BE2C (cell line): ENCODE results near the gene FGD2.

Experiments
- DNase-seq: peaks from one replicate; pipeline ENCODE4 v3.0.0-alpha.2; 2020
- H3K27me3 ChIP-seq: fragments of 250-450 bp; sonication (Bioruptor Pico); 2 replicates; pipeline ENCODE4 v1.5.1; 2020; ENCODE audit warnings: mild to moderate bottlenecking
- H3K36me3 ChIP-seq: fragments of 250-450 bp; sonication (Bioruptor Pico); 2 replicates; pipeline ENCODE4 v1.5.1; 2020; ENCODE audit warnings: mild to moderate bottlenecking
- H3K4me1 ChIP-seq: fragments of 250-450 bp; sonication (Bioruptor Pico); 2 replicates; pipeline ENCODE4 v1.5.1; 2020
- H3K4me3 ChIP-seq: 2 replicates; pipeline ENCODE4 v1.5.1; 2011; ENCODE audit warnings: low read depth, low read length
- H3K9me3 ChIP-seq: fragments of 250-450 bp; sonication (Bioruptor Pico); 2 replicates; pipeline ENCODE4 v1.5.1; 2020
- TF ChIP-seq, protein P1 (sequence below): IDR thresholded peaks from 2 replicates; pipeline ENCODE4 v1.5.1; 2012; ENCODE audit warnings: mild to moderate bottlenecking, low read depth, low read length

Gene FGD2

GRCh38 chr6:36975231-36976006 lies 30.0 kb upstream of the FGD2 start:
- peaks cover 62% of the 10 kb centered on the region for H3K36me3 ChIP-seq
- H3K27me3 ChIP-seq = no peaks in the 10 kb centered on the region
- no peak overlapping the region for H3K4me3 ChIP-seq
- no peaks in the 10 kb centered on the region for H3K9me3 ChIP-seq
- DNase-seq = no peak
- TF ChIP-seq, protein P1, sequence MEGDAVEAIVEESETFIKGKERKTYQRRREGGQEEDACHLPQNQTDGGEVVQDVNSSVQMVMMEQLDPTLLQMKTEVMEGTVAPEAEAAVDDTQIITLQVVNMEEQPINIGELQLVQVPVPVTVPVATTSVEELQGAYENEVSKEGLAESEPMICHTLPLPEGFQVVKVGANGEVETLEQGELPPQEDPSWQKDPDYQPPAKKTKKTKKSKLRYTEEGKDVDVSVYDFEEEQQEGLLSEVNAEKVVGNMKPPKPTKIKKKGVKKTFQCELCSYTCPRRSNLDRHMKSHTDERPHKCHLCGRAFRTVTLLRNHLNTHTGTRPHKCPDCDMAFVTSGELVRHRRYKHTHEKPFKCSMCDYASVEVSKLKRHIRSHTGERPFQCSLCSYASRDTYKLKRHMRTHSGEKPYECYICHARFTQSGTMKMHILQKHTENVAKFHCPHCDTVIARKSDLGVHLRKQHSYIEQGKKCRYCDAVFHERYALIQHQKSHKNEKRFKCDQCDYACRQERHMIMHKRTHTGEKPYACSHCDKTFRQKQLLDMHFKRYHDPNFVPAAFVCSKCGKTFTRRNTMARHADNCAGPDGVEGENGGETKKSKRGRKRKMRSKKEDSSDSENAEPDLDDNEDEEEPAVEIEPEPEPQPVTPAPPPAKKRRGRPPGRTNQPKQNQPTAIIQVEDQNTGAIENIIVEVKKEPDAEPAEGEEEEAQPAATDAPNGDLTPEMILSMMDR = no peak
- H3K4me1 ChIP-seq = no peaks in the 10 kb centered on the region

GRCh38 chr6:36976007-36976264 lies 29.5 kb upstream of the FGD2 start:
- TF ChIP-seq, protein P1 = no peak
- DNase-seq = no peak
- no peaks in the 10 kb centered on the region for H3K9me3 ChIP-seq
- H3K4me1 ChIP-seq = no peaks in the 10 kb centered on the region
- H3K36me3 ChIP-seq = peaks cover 58% of the 10 kb centered on the region
- no peaks in the 10 kb centered on the region for H3K27me3 ChIP-seq
- no peak overlapping the region for H3K4me3 ChIP-seq

DNA sequence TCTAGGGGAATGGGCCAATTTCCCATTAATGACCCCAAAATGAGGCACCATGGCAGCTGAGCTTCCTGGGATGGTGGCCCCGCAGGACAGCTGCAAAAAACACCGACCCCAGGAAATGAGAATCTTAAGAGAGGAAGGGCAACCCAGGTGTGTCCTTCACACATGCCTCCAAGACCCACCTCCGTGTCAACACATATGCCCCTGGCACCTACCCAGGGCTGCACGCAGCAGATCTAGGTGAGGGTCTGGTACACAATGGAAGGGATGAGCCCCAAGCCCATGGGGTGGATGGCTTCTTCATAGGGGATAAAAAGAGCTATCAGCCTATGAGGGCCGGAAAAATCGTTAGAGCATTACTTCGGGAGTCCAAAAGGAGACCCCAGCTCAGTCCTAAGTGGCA lies 28.9 kb upstream of the FGD2 start:
- Histone ChIP-seq H3K4me1 (no peaks in the 10 kb centered on the region), H3K27me3 (no peaks in the 10 kb centered on the region), H3K9me3 (no peaks in the 10 kb centered on the region), H3K4me3 (no peak overlapping the region), H3K36me3 (peaks cover 58% of the 10 kb centered on the region)
- DNase-seq = no peak
- TF ChIP-seq, protein P1 = no peak

DNA sequence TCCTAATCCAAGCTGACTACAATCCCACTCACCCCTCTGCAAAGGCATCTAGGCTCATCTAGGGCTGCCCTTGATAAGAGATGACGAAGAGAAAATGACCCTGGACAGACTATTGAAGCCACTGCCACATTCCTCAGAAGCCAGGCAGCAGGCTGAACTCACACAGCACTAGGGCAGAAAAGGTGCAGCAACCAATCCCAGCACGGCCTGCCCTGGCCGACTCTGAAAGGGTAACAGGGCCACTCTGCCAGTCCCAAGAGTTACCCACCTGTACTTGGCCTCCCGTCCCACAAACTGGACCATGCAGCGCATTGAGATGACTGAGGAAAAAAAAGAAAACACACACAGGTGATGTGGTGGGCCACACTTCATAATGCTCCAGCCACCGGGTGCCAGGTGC lies 28.5 kb upstream of the FGD2 start:
- H3K9me3 ChIP-seq = no peaks in the 10 kb centered on the region
- H3K36me3 ChIP-seq = peaks cover 58% of the 10 kb centered on the region
- no peak overlapping the region for H3K4me3 ChIP-seq
- TF ChIP-seq, protein P1 = no peak
- no peaks in the 10 kb centered on the region for H3K4me1 ChIP-seq
- DNase-seq = no peak
- H3K27me3 ChIP-seq = no peaks in the 10 kb centered on the region

DNA sequence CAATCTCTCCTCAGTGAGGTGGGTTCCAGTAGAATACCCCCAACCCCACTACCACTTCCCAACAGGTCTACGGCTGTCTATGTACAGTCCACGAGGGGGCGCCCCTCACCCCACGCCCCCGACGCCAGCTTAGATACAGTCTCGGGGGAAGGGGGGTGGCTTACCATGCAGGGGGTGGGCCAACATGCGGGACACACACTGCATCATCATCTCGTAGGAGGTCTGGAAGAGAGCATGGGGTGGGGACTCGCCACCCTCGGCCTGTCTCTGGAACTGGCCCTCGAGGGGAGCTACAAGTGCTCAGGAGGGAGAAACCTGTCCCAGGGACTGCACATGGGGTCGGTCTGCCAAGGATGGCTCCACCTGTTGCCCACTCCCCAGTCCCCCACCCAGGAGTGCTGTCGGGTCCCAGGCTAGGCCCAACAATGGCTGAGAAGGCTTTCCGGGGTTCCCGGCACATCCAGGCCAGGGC lies 27.9 kb upstream of the FGD2 start:
- H3K4me1 ChIP-seq = no peaks in the 10 kb centered on the region
- peaks cover 58% of the 10 kb centered on the region for H3K36me3 ChIP-seq
- TF ChIP-seq, protein P1 = peak; percentile 73
- DNase-seq = peak; percentile 58
- no peaks in the 10 kb centered on the region for H3K9me3 ChIP-seq
- H3K27me3 ChIP-seq = no peaks in the 10 kb centered on the region
- H3K4me3 ChIP-seq = no peak overlapping the region
